ENCODE measurements around the gene C1QB. TPM values are rescaled to one million over a fixed set of nuclear protein-coding genes. Genes with fewer than 3 reads are reported as not detected.
A peak's percentile ranks its signal among the peaks of the same experiment; 100 is the strongest.

C1QB gene
- total RNA-seq, 1 donor from 2014 or later = not detected

- DNase-seq = no peak
These were observed 17.6 kb upstream of the C1QB start for GRCh38 chr1:22635436-22635835.

- DNase-seq = no peak
These were observed 16.7 kb upstream of the C1QB start, which contains the start of gene C1QA for GRCh38 chr1:22636353-22636752. C1QA (plus strand) TSS chr1:22636628; CDS start chr1:22637617, 989 bp downstream.

- DNase-seq = no peak
These were observed 16.1 kb upstream of the C1QB start for GRCh38 chr1:22636927-22637326.

- DNase-seq = no peak
These were observed 15.1 kb upstream of the C1QB start for GRCh38 chr1:22637907-22638445.

- no peak for DNase-seq
These were observed 14.4 kb upstream of the C1QB start for GRCh38 chr1:22638476-22639234.

GRCh38 chr1:22639286-22639685, 13.8 kb upstream of the C1QB start:
- peak; percentile 43 for DNase-seq

GRCh38 chr1:22641247-22641646, 11.8 kb upstream of the C1QB start:
- no peak for DNase-seq

- DNase-seq = peak; percentile 70
These were observed 11.0 kb upstream of the C1QB start for GRCh38 chr1:22641906-22642636.

- DNase-seq = no peak
These were observed 9.7 kb upstream of the C1QB start, which contains the start of gene C1QC for GRCh38 chr1:22643381-22643780. C1QC (plus strand) TSS chr1:22643633; CDS start chr1:22644024, 391 bp downstream.

- no peak for DNase-seq
These were observed 9.1 kb upstream of the C1QB start for GRCh38 chr1:22643928-22644327.

GRCh38 chr1:22645931-22646330, 7.1 kb upstream of the C1QB start:
- DNase-seq = no peak

GRCh38 chr1:22646384-22646783, 6.7 kb upstream of the C1QB start:
- DNase-seq = no peak

- no peak for DNase-seq
These were observed 2.8 kb upstream of the C1QB start for GRCh38 chr1:22650089-22650693.

- no peak for DNase-seq
These were observed 837 bp upstream of the C1QB start for GRCh38 chr1:22651941-22652856.

GRCh38 chr1:22654692-22655091, 1.7 kb downstream of the C1QB start:
- peak; percentile 31 for DNase-seq

- no peak for DNase-seq
These were observed 5.5 kb downstream of the C1QB start for GRCh38 chr1:22658385-22659163.

GRCh38 chr1:22660716-22661241, 7.7 kb downstream of the C1QB start:
- DNase-seq = no peak

GRCh38 chr1:22661880-22662279, 8.8 kb downstream of the C1QB start:
- DNase-seq = no peak

- peak; percentile 51 for DNase-seq
These were observed 9.3 kb downstream of the C1QB start for GRCh38 chr1:22662318-22662717.

- DNase-seq = no peak
These were observed 10.0 kb downstream of the C1QB start for GRCh38 chr1:22662986-22663408.

- DNase-seq = peak; percentile 77
These were observed 12.7 kb downstream of the C1QB start for GRCh38 chr1:22665752-22666151.

Measured in dermis blood vessel endothelial cell (primary cell).